Large intestine (tissue), 3 donors: ENCODE measurements around the gene CLDND2. TPM values are rescaled to one million over a fixed set of nuclear protein-coding genes. Genes with fewer than 3 reads are reported as not detected.

Source experiments
- DNase-seq, 2 donors: peaks; one replicate each; pipeline versions ENCODE4 v3.0.0 to v3.0.0-alpha.2; 2013
- H3K27ac ChIP-seq: one replicate; pipeline ENCODE4 v1.5.1; 2013; ENCODE audit warnings: low read length
- H3K27me3 ChIP-seq: 2 replicates; pipeline ENCODE4 v1.6.1; 2013; ENCODE audit warnings: low read length; ENCODE audit not compliant: control insufficient read depth, insufficient read depth
- H3K36me3 ChIP-seq: 2 replicates; pipeline ENCODE4 v1.6.1; 2013; ENCODE audit warnings: low read length; ENCODE audit not compliant: control insufficient read depth, insufficient read depth
- H3K4me1 ChIP-seq: one replicate; pipeline ENCODE4 v1.6.1; 2013; ENCODE audit warnings: low read length; ENCODE audit not compliant: control insufficient read depth, insufficient read depth
- H3K4me3 ChIP-seq: one replicate; pipeline ENCODE4 v1.5.1; 2013; ENCODE audit warnings: low read length
- H3K9me3 ChIP-seq: one replicate; pipeline ENCODE4 v1.6.1; 2013; ENCODE audit warnings: mild to moderate bottlenecking, low read depth, low read length, moderate library complexity; ENCODE audit not compliant: control insufficient read depth
- WGBS: methylation state at CpG from one replicate; pipeline ENCODE4 v1.1.5; 2013; ENCODE audit warnings: low lambda C conversion rate; ENCODE audit not compliant: insufficient coverage; 5-methylcytosine and 5-hydroxymethylcytosine counted together
- polyA plus RNA-seq: library from polyadenylated mRNA; unstranded; fragments of 120-200 nt; gene quantifications from one replicate; pipeline ENCODE4 v1.2.1, GENCODE V29; 2013

Gene CLDND2
- polyA plus RNA-seq, 1 donor: 2.7 TPM

- H3K4me3 ChIP-seq: no peak overlapping the region
- no CpG with 5 or more reads among the region's 4 CpGs for WGBS
- H3K36me3 ChIP-seq: peaks cover 8% of the 10 kb centered on the region
- peaks cover 29% of the 10 kb centered on the region for H3K27me3 ChIP-seq
- H3K9me3 ChIP-seq: no peaks in the 10 kb centered on the region
- DNase-seq: no peak
- H3K27ac ChIP-seq: no peak overlapping the region
- peaks cover 7% of the 10 kb centered on the region for H3K4me1 ChIP-seq
Measured at GRCh38 chr19:51330366-51330765, 38.4 kb downstream of the CLDND2 start.

DNA sequence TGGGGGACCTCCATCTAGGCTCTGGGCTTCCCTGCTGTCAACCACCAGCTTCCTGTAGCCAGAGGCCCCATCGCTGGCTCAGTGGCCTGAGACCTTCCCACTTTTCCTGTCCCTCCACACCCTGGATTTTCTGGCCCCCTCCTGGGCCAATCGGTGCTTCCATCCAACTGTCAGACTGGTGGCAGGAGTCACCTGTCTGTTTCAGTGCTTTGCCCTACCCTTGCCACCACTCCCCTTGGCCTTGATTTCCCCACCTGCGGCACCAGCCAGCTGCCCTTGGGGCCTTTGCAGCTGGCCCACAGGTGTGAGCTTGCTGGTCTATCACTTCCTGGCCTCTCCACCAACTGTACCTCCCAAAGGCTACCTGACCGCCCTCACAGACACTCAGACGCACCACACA lies 39.4 kb downstream of the CLDND2 start:
- Histone ChIP-seq H3K9me3 (no peaks in the 10 kb centered on the region), H3K36me3 (peaks cover 8% of the 10 kb centered on the region), H3K4me3 (no peak overlapping the region), H3K27ac (no peak overlapping the region), H3K27me3 (peaks cover 29% of the 10 kb centered on the region), H3K4me1 (peaks cover 7% of the 10 kb centered on the region)
- no peak for DNase-seq
- no CpG with 5 or more reads among the region's 5 CpGs for WGBS

DNA sequence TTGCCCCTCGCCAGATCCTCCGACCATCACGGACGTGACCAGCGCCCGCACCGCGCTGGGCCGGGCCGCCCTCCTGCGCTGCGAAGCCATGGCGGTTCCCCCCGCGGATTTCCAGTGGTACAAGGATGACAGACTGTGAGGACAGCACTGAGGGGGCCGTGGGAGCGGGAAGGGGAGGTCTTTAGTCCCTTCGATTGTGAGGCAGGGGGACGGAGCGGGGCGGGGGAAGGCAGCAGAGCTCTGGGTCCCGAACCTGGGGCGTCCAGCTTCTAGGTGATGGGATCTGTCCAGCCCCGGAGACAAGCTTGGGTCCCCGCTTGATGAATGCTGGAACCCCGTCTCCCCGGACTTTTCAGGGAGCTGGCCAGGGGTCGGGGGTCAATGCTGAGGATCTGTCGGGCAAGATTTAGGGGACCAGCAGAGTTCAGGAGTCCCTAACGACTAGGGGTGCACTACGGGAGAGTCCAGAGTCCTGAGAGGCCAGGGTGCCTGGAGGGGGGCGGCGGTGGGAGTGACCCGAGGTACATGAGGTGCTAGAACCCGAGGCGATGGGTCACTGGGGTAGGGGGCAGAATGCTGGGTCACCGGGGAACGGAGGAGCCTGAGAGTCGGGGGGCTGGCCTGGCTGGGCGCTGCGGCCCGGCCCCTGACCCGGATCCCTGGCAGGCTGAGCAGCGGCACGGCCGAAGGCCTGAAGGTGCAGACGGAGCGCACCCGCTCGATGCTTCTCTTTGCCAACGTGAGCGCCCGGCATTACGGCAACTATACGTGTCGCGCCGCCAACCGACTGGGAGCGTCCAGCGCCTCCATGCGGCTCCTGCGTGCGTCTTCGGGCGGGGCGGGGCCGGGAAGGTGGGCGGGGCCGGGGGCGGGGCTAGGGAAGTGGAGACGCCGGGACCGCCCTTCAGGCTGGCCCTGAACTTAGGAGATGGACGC lies 41.5 kb downstream of the CLDND2 start:
- Histone ChIP-seq H3K27me3 (peaks cover 29% of the 10 kb centered on the region), H3K4me1 (peaks cover 7% of the 10 kb centered on the region), H3K9me3 (no peaks in the 10 kb centered on the region), H3K27ac (no peak overlapping the region), H3K4me3 (peak overlapping the region; percentile 16), H3K36me3 (peaks cover 8% of the 10 kb centered on the region)
- DNase-seq: peak in 1 of 2 donors; percentile 42
- no CpG with 5 or more reads among the region's 75 CpGs for WGBS

DNA sequence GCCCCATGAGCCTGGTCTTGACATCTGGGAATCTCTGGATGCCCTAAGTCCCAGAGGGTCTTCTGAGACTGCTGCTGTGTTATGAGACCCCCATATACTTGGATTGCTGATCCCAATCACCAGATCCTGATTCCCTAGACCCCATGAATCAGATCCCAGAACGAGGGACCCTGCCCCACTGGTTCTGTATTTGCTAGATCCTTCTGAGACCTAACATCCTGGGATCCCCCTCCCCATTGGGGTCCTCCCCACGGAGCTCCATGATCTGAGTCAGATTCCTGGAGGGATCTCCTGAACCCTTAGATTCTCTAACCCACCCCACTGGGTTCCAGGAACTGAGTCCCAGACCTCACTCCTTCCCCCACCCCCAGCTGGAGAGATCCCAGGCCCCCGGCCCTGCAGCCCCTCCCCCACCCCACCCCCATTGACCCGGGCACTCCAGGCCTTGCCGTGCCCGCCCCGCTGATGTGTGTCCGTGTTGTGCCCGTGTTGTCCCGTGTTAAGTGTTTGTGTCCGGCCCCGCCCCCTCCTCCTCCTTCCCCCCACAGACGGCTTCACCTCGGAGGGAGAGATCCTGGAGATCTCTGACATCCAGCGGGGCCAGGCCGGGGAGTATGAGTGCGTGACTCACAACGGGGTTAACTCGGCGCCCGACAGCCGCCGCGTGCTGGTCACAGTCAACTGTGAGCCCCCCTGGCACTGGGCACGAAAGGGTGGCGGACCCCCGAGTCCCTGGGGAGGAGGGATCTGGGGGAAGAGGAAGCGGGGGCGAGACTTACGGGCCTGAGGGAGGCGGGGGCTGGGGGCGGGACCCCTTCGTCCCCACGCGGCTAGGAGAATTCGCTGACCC lies 42.4 kb downstream of the CLDND2 start:
- no CpG with 5 or more reads among the region's 36 CpGs for WGBS
- Histone ChIP-seq H3K36me3 (peaks cover 7% of the 10 kb centered on the region), H3K9me3 (no peaks in the 10 kb centered on the region), H3K4me1 (peaks cover 7% of the 10 kb centered on the region), H3K27me3 (peaks cover 29% of the 10 kb centered on the region), H3K4me3 (no peak overlapping the region), H3K27ac (no peak overlapping the region)
- no peak for DNase-seq

- Histone ChIP-seq H3K36me3 (no peaks in the 10 kb centered on the region), H3K4me1 (peaks cover 7% of the 10 kb centered on the region), H3K27ac (no peak overlapping the region), H3K9me3 (no peaks in the 10 kb centered on the region), H3K27me3 (peaks cover 29% of the 10 kb centered on the region), H3K4me3 (no peak overlapping the region)
- no peak for DNase-seq
- 100% methylated on average over 4 of the region's 26 CpGs for WGBS
Measured at GRCh38 chr19:51325161-51325976, 43.4 kb downstream of the CLDND2 start.

DNA sequence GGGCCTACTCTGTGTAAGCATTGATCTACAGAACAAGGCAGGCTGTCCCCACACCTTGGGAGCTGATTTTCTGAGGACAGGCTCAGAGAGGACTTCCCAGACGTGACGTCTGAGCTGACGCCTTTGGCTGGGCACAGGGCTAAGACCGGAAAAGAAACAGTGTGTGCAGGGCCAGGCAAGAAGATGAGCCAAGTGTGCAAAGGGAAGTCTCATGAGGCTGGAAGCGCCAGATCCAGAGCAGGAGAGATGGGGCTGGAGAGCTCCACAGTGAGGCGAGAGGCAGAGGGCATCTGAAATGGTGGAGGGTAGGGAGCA lies 44.7 kb downstream of the CLDND2 start:
- no peak overlapping the region for H3K4me3 ChIP-seq
- no peaks in the 10 kb centered on the region for H3K9me3 ChIP-seq
- no CpG with 5 or more reads among the region's 6 CpGs for WGBS
- no peak overlapping the region for H3K27ac ChIP-seq
- H3K36me3 ChIP-seq: no peaks in the 10 kb centered on the region
- no peak for DNase-seq
- H3K27me3 ChIP-seq: peaks cover 29% of the 10 kb centered on the region
- H3K4me1 ChIP-seq: peaks cover 7% of the 10 kb centered on the region

DNA sequence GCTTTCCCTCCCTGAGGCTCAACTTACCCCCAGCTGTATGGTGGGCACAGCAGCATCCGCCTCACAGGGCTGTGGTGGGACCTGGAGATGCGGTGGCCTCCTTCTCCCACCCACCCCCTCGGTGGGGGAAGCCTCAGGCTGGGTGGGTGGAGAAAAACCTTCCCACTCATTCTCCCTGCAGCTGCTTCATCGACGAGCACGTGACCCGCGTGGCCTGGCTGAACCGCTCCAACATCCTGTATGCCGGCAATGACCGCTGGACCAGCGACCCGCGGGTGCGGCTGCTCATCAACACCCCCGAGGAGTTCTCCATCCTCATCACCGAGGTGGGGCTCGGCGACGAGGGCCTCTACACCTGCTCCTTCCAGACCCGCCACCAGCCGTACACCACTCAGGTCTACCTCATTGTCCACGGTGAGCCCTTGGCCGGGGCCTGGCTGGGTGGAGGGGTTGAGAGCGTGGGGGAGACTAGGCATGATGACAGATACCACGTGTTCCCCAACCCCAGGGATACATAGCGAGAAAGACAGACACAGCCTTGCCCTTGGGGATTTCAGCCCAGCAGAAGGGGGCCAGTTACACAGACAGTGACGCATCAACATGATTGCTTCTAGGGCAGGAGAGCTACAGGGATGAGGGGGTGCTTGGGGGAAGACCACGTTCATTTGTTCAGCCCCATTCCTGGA lies 45.2 kb downstream of the CLDND2 start:
- WGBS: no CpG with 5 or more reads among the region's 29 CpGs
- no peak overlapping the region for H3K27ac ChIP-seq
- no peak for DNase-seq
- no peak overlapping the region for H3K4me3 ChIP-seq
- H3K36me3 ChIP-seq: no peaks in the 10 kb centered on the region
- H3K27me3 ChIP-seq: peaks cover 27% of the 10 kb centered on the region
- no peaks in the 10 kb centered on the region for H3K9me3 ChIP-seq
- H3K4me1 ChIP-seq: peaks cover 7% of the 10 kb centered on the region

- Histone ChIP-seq H3K9me3 (no peaks in the 10 kb centered on the region), H3K4me3 (no peak overlapping the region), H3K4me1 (no peaks in the 10 kb centered on the region), H3K36me3 (no peaks in the 10 kb centered on the region), H3K27me3 (peaks cover 10% of the 10 kb centered on the region), H3K27ac (no peak overlapping the region)
- no CpG with 5 or more reads among the region's 14 CpGs for WGBS
- no peak for DNase-seq
Measured at GRCh38 chr19:51321799-51322198, 47.0 kb downstream of the CLDND2 start.

GRCh38 chr19:51320280-51320657 lies 48.5 kb downstream of the CLDND2 start:
- Histone ChIP-seq H3K36me3 (no peaks in the 10 kb centered on the region), H3K9me3 (no peaks in the 10 kb centered on the region), H3K4me1 (no peaks in the 10 kb centered on the region), H3K27ac (no peak overlapping the region), H3K4me3 (no peak overlapping the region), H3K27me3 (peaks cover 2% of the 10 kb centered on the region)
- WGBS: no CpG with 5 or more reads among the region's 14 CpGs
- no peak for DNase-seq
